ENCODE data around the gene SLC12A8.

Gene SLC12A8

DNA sequence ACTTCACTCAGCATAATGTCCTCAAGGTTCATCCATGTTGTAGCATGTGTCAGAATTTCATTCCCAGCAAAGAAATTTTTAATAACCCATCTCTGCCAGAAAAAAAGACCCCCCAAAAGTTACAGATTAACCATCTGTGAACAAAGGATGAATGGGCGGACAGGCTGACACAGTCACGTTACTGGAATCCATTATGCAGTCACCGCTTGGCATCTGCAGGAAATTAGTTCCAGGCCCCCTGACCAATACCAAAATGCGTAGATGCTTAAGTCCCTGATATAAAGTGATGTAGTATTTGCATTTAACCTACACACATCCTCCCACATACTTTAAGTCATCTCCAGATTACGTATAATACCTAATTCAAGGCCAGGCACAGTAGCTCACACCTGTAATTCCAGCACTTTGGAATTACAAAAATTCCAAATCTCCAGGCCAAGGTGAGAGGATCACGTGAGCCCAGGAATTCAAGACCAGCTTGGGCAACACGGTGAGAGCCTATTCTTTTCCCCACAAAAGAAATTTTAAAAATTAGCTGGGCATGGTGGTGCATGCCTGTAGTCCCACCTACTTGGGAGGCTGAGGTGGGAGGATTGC lies 1.5 kb upstream of the SLC12A8 start:
- DNase-seq (ENCODE audit: low read depth in 2 of 2), result peak; percentile 78 to 81

DNA sequence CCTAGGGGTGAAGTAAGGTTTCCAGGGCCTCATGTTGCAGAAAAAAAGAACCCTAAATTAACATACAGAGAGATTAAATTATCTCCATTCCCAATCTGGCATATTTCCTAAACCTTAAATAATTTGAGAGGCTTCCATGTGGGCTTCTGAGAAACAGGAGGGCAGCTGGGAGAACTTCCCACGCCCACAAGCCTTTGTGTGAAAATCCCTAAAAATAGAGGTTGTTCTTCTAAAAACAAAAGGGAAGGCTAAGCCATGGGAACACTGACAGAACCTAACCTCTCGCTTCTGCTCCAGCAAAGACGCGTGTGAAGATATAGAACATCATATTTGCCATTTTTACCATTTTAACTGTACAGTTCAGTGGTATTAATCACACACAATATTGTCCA lies 812 bp upstream of the SLC12A8 start:
- DNase-seq (ENCODE audit: low read depth in 2 of 2), result no peak

GRCh38 chr3:125212091-125212508 lies 448 bp downstream of the SLC12A8 start:
- DNase-seq (ENCODE audit: low read depth in 2 of 2), result no peak

- no peak for DNase-seq (ENCODE audit: low read depth in 2 of 2)
Measured at GRCh38 chr3:125211523-125212090, 941 bp downstream of the SLC12A8 start.

- no peak for DNase-seq (ENCODE audit: low read depth in 2 of 2)
Measured at GRCh38 chr3:125207949-125208568, 4.5 kb downstream of the SLC12A8 start.

- no peak for DNase-seq (ENCODE audit: low read depth in 2 of 2)
Measured at GRCh38 chr3:125207507-125207906, 5.0 kb downstream of the SLC12A8 start.

- DNase-seq (ENCODE audit: low read depth in 2 of 2), result no peak
Measured at GRCh38 chr3:125206934-125207333, 5.6 kb downstream of the SLC12A8 start.

- no peak for DNase-seq (ENCODE audit: low read depth in 2 of 2)
Measured at GRCh38 chr3:125203731-125204130, 8.8 kb downstream of the SLC12A8 start.

DNA sequence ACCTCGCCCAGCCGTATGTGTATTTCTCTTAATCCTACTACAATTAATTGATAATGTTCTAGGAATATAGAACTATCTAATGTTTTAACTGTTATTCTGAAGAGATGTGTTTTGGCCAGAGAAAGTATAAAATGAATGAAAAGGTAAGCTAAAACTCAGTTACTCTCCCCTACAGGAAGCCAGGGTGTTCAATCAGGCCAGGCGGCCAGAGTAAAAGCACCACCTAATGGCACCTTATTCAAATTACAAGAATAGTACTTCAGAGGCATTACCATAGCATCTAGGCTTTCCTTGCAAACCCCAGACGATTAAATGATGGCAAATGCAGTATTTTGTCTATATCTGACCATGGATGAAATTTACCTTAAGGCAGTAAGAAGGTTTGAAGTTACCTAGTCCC lies 10.4 kb downstream of the SLC12A8 start:
- no peak for DNase-seq (ENCODE audit: low read depth in 2 of 2)

GRCh38 chr3:125200731-125201139 lies 11.8 kb downstream of the SLC12A8 start:
- no peak for DNase-seq (ENCODE audit: low read depth in 2 of 2)

- DNase-seq (ENCODE audit: low read depth in 2 of 2), result peak; percentile 78 to 83
Measured at GRCh38 chr3:125194849-125195601, 17.5 kb downstream of the SLC12A8 start.

DNA sequence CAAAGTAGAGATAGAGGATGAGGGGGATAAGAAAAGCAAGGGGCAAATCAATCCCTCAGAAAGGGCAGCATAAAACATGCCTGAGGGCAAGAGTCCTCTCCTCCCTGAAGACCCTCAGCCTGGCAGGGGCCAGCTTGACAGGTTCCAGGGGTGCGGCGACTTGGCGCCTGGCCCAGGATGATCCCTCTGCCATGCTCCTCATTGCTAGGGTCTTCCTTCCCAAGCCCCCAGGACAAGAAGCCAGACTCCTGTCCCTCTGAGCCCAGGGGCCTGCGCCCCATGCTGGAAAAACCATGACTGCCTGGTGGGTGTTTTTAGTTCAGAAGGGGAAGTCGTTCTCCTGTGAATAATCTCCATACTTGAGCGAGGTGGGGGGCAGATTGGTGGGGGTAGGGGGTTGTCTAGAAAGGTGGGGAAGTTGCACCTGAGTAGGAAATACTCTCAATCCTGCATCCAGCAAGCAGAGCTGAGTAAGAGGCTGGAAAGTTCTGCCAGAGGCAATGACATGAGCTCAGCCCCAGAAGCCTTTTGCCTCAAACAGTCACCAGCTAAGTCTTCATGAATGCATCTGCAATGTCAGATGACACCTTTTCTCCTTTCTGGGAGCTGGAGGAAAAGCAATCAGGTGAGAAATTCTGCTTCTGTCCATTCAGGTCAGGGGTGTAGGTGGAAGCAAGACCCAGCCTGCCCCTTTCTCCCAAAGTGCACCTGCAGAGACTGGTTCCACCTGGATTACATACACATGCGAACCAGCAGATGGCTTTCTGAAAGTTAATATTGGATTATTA lies 18.3 kb downstream of the SLC12A8 start:
- DNase-seq (ENCODE audit: low read depth in 2 of 2), result no peak

DNA sequence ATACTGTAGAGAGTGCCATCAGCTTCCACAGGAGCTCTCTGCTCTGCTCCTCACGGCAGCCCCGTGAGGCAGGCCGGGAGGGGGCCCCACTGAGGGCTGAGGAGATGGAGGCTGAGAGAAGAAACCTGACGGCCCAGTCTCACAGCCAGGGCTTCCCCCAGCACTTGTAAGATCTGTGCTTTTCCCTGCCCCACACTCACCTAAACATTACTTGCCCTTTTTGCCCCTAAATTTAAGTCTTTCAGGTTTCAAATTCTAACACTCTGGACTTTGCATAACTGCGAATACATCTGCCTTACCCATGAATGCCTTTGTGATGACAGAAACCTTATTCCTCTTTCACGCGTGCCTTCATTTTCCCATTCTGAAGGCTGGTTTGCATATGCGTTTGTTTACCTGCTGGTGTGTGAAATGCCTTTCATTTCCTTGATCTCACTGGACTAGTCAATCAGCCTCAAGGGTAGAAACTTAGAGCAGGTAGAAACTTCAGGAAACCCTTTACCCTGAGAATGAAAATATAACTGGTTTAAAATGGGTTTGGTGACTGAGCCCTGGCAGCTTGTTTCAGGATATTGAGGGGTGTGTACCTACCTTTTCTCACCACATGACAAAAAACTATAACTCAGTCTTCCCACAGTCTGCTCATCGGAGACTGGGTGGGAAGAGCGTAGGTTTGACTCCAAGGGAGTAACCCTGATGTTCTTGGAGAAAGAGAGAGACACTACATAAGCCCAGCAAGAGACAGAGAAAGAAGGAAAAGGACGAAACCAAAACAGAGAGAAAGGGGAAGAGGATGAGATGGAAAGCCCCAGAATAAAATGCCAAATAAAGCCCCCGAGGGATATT lies 20.1 kb downstream of the SLC12A8 start:
- no peak for DNase-seq (ENCODE audit: low read depth in 2 of 2)

GRCh38 chr3:125191730-125192129 lies 20.8 kb downstream of the SLC12A8 start:
- no peak for DNase-seq (ENCODE audit: low read depth in 2 of 2)

DNA sequence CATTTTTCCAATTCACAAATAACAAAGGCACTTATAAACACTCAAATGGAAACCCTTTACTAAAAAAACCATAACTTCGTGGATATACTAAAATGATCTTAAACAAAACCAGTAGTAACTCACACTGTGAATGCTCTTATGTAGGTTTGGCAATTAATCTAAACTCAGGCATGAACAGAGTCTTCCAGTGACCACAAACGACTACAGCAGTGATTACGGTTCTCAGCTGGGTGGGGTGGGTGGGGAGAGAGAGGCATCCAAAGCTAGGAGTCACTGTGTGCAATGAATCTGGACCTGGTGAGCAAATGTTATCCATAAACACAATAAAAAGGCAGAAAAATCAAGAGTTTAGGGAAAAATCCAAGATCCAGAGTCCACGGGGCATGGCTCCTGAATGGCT lies 21.3 kb downstream of the SLC12A8 start:
- DNase-seq (ENCODE audit: low read depth in 2 of 2), result peak; percentile 36 to 42

DNA sequence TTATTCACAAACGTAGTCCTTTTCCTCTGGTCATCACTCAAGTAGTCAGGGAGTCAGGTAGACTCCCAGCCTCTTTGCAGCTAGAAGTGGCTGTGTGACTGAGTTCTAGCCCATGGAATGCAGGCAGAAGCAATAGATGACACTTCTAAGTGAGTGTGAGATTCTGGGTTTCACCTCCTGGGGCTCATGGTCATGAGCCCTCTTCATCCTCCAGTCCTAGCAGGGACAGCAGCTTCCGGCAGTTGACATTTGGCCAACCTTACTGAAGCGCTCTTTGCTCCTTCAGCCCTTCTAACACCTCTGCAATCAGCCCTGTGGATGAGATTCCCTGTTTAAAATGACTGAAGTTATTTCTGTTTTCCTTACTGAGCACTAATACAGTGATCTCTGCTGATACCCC lies 21.8 kb downstream of the SLC12A8 start:
- DNase-seq (ENCODE audit: low read depth in 2 of 2), result no peak

DNA sequence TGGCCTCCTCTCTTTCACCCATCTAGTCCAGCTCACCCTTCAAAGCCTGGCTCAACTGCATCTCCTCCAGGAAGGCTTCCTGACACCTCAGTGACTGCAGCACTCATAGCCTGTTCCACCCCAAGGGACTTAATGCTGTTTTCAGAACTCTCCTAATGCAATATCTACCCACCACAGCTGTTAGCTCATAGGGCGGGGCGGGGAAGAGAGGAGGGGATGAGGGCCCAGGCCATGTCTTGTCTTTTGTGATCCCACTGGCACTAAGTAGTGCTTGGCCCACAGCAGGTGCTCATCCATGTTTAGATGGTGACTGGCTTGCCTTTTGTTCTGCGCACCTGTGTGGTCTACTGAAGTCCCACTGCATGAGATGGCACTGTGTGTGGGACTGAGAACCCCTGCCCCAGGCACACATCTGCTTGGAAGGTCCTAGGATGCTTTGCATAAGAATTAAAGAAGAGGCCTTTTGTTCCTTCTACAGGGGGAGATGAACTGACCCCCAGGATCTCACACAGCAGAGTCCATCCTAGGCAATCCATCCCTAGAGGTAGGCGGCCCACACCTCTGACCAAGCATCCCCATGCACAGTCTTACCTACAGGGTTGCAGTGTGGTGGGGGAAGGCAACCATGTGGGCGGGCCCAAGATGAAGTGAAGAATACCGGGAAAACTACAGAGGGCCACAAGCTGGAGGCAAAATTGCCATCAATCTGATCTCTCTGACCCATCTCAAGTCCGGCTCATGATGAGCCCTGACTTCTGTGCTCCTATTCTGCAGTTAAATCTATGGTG lies 23.0 kb downstream of the SLC12A8 start:
- DNase-seq (ENCODE audit: low read depth in 2 of 2), result no peak

DNA sequence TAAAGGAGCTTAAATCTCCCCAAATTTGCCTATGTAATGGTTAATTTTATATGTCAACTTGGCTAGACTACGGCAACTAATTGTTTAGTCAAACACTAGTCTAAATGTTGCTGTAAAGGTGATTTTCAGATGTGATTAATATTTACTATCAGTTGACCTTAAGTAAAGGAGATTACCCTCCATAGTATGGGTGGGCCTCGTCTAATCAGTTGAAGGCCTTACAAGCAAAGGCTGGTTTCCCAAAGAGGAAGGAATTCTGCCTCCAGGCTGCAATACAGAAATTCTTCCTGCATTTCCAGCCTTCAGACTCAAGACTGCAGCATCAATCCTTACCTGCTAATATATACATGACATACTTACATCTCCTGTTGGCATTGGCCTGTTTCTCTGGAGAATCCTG lies 23.6 kb downstream of the SLC12A8 start:
- no peak for DNase-seq (ENCODE audit: low read depth in 2 of 2)

- no peak for DNase-seq (ENCODE audit: low read depth in 2 of 2)
Measured at GRCh38 chr3:125187599-125187910, 25.0 kb downstream of the SLC12A8 start.

GRCh38 chr3:125186800-125187598 lies 25.5 kb downstream of the SLC12A8 start:
- DNase-seq (ENCODE audit: low read depth in 2 of 2), result no peak

Measured in fibroblast of skin of left biceps (primary cell).